GM21447 (cell line): ENCODE results near the gene KSR2.
"Not testable (repeated sequence)": the region's sequence is repeated elsewhere in the genome, so short reads cannot be mapped to it uniquely, and the experiment has no call there.

Source experiments
- ATAC-seq: cut with Tn5 transposase; IDR thresholded peaks from one replicate; pipeline ENCODE4 v1.9.1; 2021; ENCODE audit not compliant: unreplicated experiment

KSR2 gene

GRCh38 chr12:117860111-117860510, 108.7 kb downstream of the KSR2 start:
- no peak for ATAC-seq

GRCh38 chr12:117857632-117858612, 110.9 kb downstream of the KSR2 start:
- ATAC-seq: no peak

- ATAC-seq: not testable (repeated sequence)
These were observed 111.7 kb downstream of the KSR2 start for GRCh38 chr12:117857139-117857538.

DNA sequence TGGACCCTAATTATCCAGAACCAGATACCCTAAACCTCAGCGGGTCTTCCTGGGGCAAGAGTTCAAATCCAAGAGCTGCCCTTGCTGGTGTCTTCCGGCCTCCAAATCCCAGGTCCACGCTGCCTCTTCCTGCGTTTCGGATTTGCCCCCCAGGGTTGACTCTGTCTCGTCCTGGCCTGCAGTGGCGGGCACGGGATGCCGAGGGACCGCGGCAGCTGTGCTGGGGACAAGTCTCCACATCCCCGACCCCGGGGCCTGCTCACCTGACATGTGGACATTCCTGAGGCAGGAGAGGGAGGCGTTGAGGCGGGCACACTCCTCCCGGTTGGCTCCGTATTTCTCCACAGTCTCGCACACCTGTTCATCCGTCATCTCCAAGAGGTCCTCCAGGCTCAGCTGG, 113.6 kb downstream of the KSR2 start:
- no peak for ATAC-seq

- no peak for ATAC-seq
These were observed 114.3 kb downstream of the KSR2 start for GRCh38 chr12:117854339-117855012.

- no peak for ATAC-seq
These were observed 115.2 kb downstream of the KSR2 start for GRCh38 chr12:117853600-117853999.

GRCh38 chr12:117850048-117850447, 118.7 kb downstream of the KSR2 start:
- ATAC-seq: no peak

DNA sequence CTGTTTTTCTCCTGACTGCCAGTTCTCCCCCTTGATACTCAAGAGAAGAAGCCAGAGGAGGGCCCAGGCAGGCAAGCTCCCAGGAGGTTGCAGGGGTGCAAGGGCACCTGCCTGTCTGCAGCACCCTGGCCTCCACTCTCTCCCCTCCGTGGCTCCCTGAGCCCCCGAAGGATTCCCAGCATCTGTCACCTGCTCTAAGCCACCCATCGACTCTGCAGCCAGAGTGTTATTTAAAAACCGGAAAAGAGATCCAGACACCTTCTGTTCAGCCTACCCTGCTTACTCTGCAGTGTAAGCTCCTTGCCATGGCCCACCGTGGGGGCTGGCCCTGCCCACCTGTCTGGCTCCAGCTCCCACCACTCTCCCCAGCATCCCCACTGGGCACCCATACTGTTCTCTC, 121.4 kb downstream of the KSR2 start:
- no peak for ATAC-seq

DNA sequence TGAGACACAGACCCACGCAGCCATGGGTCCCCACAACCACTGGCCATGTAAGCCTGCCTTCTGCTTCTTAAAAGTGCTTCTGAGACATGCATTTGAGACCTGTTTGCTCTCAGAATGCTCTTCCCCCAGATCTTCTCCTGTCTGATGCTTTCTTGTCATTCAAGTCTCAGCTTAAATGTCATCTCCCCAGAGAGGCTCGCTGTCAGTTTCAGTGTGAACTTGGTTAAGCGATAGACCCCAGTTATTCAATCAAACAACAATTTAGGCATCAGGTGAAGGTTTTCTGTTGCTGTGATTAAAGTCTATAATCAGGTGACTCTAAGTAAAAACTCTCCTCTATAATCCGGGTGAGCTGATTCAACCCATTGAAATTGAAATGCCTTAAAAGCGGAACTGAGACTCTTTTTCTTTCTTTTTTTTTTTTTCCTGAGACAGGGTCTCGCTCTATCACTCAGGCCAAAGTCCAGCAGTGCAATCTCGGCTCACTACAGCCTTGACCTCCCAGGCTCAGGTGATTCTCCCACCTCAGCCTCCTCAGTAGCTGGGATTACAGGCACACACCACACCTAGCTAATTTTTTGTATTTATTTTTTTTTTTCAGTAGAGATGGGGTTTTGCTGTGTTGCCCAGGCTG, 123.4 kb downstream of the KSR2 start:
- ATAC-seq: no peak

DNA sequence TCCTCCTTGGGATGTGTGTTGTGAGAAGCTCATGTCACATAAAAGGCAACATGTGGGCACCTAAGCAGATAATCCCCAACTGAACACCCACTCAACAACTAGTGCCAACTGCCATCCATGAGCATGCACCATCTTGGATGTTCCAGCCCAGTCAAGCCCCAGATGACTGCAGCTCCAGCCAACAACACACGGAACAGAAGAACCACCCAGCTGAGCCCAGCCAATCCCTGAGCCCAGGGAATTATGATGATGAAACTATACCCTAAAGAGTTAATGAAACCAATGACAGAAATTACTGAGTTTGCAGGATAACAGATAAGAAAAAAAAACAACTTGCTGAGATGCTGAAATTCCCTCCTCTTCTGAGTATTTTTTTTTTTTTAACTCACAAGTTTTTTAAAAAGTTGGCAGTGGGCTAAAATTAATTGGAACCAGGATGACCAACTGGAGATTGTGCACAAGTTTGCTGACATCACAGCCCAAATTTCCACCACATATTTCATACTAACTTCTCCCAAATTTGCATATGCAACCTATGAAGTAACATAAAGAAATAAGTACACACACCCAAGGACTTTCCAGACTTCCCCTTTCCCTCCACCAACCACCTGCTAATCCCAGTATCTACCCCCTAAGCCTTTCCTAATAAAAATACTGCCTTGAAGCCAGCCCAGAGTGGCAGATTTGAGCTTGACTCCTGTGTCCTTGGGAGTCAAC, 124.5 kb downstream of the KSR2 start:
- no peak for ATAC-seq

DNA sequence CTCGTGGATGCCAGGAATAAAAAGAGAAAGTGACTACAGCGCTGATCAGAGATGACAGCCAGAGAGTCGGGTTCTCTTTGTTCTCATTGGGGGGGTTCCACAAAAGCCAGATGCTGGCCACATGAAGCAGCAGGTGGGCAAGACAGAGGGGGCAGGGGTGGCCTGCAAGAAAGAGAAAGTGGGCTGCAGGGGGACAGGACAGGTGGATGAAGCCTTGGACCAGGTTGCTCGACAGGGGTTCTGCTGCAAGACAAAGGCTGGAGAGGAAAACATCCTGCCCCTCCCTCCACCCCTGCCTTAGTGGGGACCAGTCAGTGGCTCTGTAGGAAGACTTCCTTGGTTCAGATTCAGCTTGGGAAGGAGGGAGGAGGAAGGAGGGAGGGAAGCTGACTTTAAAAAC, 126.2 kb downstream of the KSR2 start:
- no peak for ATAC-seq

- ATAC-seq: no peak
These were observed 126.6 kb downstream of the KSR2 start for GRCh38 chr12:117842220-117842619.

DNA sequence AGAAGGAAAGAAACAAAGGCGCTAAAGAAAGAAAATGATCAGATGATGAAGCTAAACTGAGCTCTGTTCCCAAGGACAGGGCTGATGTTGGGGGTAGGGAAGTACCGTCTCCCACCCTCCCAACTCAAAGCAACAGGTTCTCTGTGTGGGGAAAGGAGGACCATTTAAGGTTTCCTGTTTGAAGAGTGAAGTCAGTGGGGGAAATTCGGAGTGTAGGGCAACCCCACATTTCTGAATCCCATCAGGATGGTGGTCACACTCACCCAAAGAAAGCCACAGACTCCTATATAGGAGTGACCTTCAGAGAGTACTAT, 131.1 kb downstream of the KSR2 start:
- no peak for ATAC-seq

GRCh38 chr12:117836999-117837736, 131.6 kb downstream of the KSR2 start:
- no peak for ATAC-seq

- ATAC-seq: no peak
These were observed 132.3 kb downstream of the KSR2 start for GRCh38 chr12:117836476-117836875.

- no peak for ATAC-seq
These were observed 133.6 kb downstream of the KSR2 start for GRCh38 chr12:117835156-117835555.

DNA sequence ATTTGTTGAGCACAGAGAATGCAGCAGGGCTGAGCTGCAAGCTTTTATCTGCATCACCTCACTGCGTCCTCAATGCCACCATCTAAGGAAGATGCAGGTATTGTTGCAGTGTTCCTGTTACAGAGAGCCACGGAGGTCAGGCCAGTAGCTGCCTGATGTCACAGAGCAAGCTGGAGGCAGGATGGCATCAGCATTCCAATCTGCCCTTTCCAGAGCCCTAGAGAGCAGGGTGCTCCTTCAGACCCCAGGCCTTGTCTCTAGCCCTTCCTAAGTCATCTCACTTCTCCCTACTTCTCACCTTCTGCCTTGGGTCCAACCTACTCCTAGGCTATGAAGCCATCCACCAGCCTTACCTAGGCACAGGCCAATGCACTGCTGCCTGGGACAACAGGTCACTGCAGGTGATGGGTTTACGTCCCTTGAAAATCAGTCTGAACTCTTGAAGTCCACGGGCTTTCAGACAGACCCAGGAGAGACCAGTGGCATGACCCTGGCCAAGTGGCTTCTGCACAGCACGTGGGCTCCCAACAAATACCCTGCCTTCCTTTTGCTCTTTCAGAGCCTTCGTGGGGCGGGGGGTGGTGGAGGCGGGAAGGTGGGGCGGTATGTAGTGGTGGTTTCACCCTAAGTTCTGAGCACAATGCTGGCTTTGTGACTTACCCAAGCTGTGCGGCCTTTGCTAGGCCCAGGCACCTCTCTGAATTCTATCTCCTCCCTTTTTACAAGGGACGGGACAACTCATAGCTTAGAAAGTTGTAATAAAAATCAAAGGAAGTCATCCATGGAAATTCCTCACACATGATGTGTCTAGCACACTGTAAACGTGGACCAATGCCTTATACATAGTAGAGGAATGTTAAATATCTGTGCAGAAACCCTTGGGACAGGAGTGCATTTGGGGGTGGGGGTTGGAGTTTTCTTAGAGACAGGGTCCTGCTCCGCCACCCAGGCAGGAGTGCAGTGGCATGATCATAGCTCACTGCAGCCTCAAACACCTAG, 136.0 kb downstream of the KSR2 start:
- ATAC-seq: no peak

DNA sequence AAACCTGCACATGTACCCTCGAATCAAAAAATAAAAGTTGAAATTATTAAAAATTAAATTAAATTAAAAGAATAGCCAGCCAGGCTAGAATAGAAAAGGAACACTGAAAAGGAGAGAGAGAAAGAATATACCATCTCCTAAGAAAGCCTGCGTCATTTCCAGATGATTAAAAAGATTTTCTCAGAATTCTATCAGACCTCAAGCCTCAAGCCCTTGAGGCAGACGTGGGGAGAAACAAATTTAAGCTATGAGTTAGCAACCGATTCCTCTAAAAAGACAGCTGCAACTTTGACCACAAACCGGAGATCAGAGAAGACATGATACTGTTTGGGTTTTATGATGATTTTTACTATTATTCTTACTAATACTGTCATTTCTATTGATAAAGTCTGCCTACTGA, 138.3 kb downstream of the KSR2 start:
- ATAC-seq: no peak

DNA sequence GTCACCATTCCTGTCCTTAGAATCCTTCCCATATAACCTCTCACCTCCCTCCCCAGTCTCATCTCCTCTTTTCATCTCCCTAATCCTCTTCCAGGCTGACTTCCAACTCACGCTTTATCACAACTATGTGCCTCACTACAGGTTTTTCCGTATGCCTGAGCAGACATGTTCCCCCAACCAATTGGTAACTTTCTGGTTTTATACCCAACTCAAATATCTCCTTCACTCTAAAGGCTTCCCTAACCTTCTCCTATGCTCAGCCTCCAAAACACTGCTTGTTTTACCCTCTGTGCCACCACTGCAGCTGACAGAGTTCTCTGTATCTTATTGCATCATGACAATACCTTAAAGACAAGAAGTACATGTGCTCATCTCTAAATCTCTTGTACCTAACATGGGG, 139.7 kb downstream of the KSR2 start:
- no peak for ATAC-seq
